Endothelial cell of umbilical vein (primary cell): ENCODE data around the gene CAMKK2. TPM values are rescaled to one million over a fixed set of nuclear protein-coding genes. Genes with fewer than 3 reads are reported as not detected.

Experiments used
- BruUV-seq: library from RNA; stranded (reverse); fragments of 400-500 nt; replicated peaks from 2 replicates; lab custom pipeline; 2021; lab: Mats Ljungman, UMichigan
- CTCF ChIA-PET: fragments of 300-600, 350-600 bp; sonication (Branson Sonifier 250); formaldehyde crosslinking; loops from one replicate; lab custom pipeline; 2021; ENCODE audit warnings: antibody characterized with exemption, inconsistent platforms; lab: Charles Lee
- POLR2A ChIA-PET: fragments of 300-600, 350-600 bp; sonication (Branson Sonifier 250); formaldehyde crosslinking; loops from one replicate; lab custom pipeline; 2021; ENCODE audit warnings: antibody characterized with exemption, inconsistent platforms; lab: Charles Lee
- DNase-seq: peaks from one replicate; pipeline ENCODE4 v3.0.0-alpha.2; 2011; ENCODE audit warnings: low read depth, low spot score
- FAIRE-seq: peaks from 2 replicates; lab custom pipeline; 2011; peaks lifted over from hg19 to GRCh38; lab: Jason Lieb, UNC
- H2AFZ ChIP-seq: 2 replicates; pipeline ENCODE4 v1.6.0; 2012; ENCODE audit warnings: low read depth, low read length, control low read depth, inconsistent platforms
- H3K27ac ChIP-seq: 2 replicates; pipeline ENCODE4 v1.5.1; 2011; ENCODE audit warnings: low read depth, mild to moderate bottlenecking, control low read depth, low read length, moderate library complexity; ENCODE audit not compliant: insufficient read depth
- H3K27me3 ChIP-seq, 2 experiments: 2 replicates each; pipeline versions ENCODE4 v1.6.0 to v1.6.1; 2011; ENCODE audit warnings: low read length in 2 of 2, mixed read lengths in 1 of 2; ENCODE audit not compliant: control insufficient read depth in 2 of 2, insufficient read depth in 2 of 2
- H3K36me3 ChIP-seq, 2 experiments: 2 replicates in 1 of 2; 3 replicates in 1 of 2; pipeline ENCODE4 v1.5.1; 2011; ENCODE audit warnings: low read length in 2 of 2, mild to moderate bottlenecking in 1 of 2, moderate library complexity in 1 of 2; ENCODE audit not compliant: control insufficient read depth in 2 of 2, insufficient read depth in 2 of 2; ENCODE audit errors: extremely low read depth in 1 of 2
- H3K4me1 ChIP-seq: 3 replicates; pipeline ENCODE4 v1.5.1; 2011; ENCODE audit warnings: mild to moderate bottlenecking, low read length; ENCODE audit not compliant: control insufficient read depth, insufficient read depth; ENCODE audit errors: extremely low read depth
- H3K4me2 ChIP-seq: 2 replicates; pipeline ENCODE4 v1.6.1; 2011; ENCODE audit warnings: low read length, control low read depth, mixed read lengths; ENCODE audit not compliant: insufficient read depth
- H3K4me3 ChIP-seq, 3 experiments: fragments of 200-600 bp in 1 of 3; sonication (generic), shearing (Covaris generic) in 1 of 3; replicated peaks in 1 of 3; 2 replicates each; pipeline ENCODE4 v1.5.1; 2011 to 2016; ENCODE audit warnings: control low read depth in 3 of 3, low read length in 3 of 3, mild to moderate bottlenecking in 2 of 3, inconsistent platforms in 1 of 3, low read depth in 1 of 3, moderate library complexity in 1 of 3; ENCODE audit not compliant: insufficient read depth in 1 of 3
- H3K79me2 ChIP-seq: 2 replicates; pipeline ENCODE4 v1.6.0; 2012; ENCODE audit warnings: low read length, inconsistent platforms; ENCODE audit not compliant: control insufficient read depth, insufficient read depth
- H3K9ac ChIP-seq: replicated peaks from 2 replicates; pipeline ENCODE3; 2011; ENCODE audit warnings: low read length, control low read depth; ENCODE audit not compliant: insufficient read depth; ENCODE audit errors: extremely low read depth
- H3K9me1 ChIP-seq: replicated peaks from 3 replicates; pipeline ENCODE4 v1.6.0; 2011; ENCODE audit warnings: mild to moderate bottlenecking, low read length; ENCODE audit not compliant: control insufficient read depth, insufficient read depth; ENCODE audit errors: extremely low read depth
- H3K9me3 ChIP-seq: replicated peaks from 2 replicates; pipeline ENCODE4 v1.5.1; 2012; ENCODE audit warnings: low read length, inconsistent platforms; ENCODE audit not compliant: control insufficient read depth, insufficient read depth
- H4K20me1 ChIP-seq: replicated peaks from 2 replicates; pipeline ENCODE3; 2011; ENCODE audit warnings: mild to moderate bottlenecking, low read length; ENCODE audit not compliant: control insufficient read depth, insufficient read depth; ENCODE audit errors: extremely low read depth
- EZH2 ChIP-seq: IDR thresholded peaks from 2 replicates; pipeline ENCODE4 v1.6.1; 2012; ENCODE audit warnings: borderline replicate concordance, low read depth, mild to moderate bottlenecking, moderate library complexity, low read length, inconsistent platforms; ENCODE audit not compliant: severe bottlenecking
- FOS ChIP-seq: IDR thresholded peaks from 2 replicates; pipeline ENCODE4 v1.6.1; 2011; ENCODE audit warnings: mild to moderate bottlenecking, low read length, moderate library complexity, borderline replicate concordance; ENCODE audit not compliant: insufficient read depth
- GATA2 ChIP-seq: IDR thresholded peaks from 2 replicates; pipeline ENCODE4 v1.7.0; 2011; ENCODE audit warnings: low read depth, mild to moderate bottlenecking, moderate library complexity, mixed read lengths, low read length; ENCODE audit not compliant: insufficient read length, insufficient read depth
- JUN ChIP-seq: IDR thresholded peaks from 2 replicates; pipeline ENCODE4 v1.6.1; 2011; ENCODE audit warnings: borderline replicate concordance, low read depth; ENCODE audit not compliant: insufficient read length, insufficient read depth
- MYC ChIP-seq: IDR thresholded peaks from one replicate; pipeline ENCODE4 v1.6.1; 2011; ENCODE audit warnings: mild to moderate bottlenecking, low read depth, low read length
- POLR2A ChIP-seq: IDR thresholded peaks from 2 replicates; pipeline ENCODE4 v1.6.1; 2012; ENCODE audit warnings: low read depth, mild to moderate bottlenecking, control low read depth, low read length
- POLR2AphosphoS5 ChIP-seq: IDR thresholded peaks from 2 replicates; pipeline ENCODE4 v1.6.1; 2012; ENCODE audit warnings: low read depth, mild to moderate bottlenecking, control low read depth, low read length, moderate library complexity; ENCODE audit not compliant: insufficient read depth
- dilution Hi-C: fragments of 300-500 bp; cut with MboI; formaldehyde crosslinking; loops from one replicate; pipeline ENCODE4 v1.15.0; 2019; ENCODE audit warnings: low sequenced_read_pairs; ENCODE audit not compliant: extremely low pct_ligation_motif_present
- intact Hi-C: fragments of 100-400 bp; cut with micrococcal nuclease; formaldehyde crosslinking; loops from one replicate; pipeline ENCODE4 v1.10.0; 2022
- polyA plus RNA-seq, 4 experiments: library from polyadenylated mRNA; depleted of rRNA in 3 of 4; stranded (reverse) in 3 of 4; unstranded in 1 of 4; fragments of >200 nt; gene quantifications; 2 replicates each; pipeline versions ENCODE4 v1.2.1 to v1.2.3, GENCODE V29; 2011 to 2012; ENCODE audit warnings: missing spikeins in 1 of 4
- total RNA-seq: library from RNA; stranded (reverse); gene quantifications from 2 replicates; pipeline ENCODE4 v1.2.3, GENCODE V29; 2021
- TF ChIP-seq, protein P1 (sequence below), 2 donors: IDR thresholded peaks; 1 replicate in 1 of 2; 2 replicates in 1 of 2; pipeline ENCODE4 v1.5.1; 2011; ENCODE audit warnings: low read length in 2 of 2, mild to moderate bottlenecking in 2 of 2, moderate library complexity in 2 of 2, control low read depth in 1 of 2, inconsistent platforms in 1 of 2, low read depth in 1 of 2; ENCODE audit not compliant: insufficient read depth in 1 of 2; ENCODE audit errors: extremely low read depth in 1 of 2
- TF ChIP-seq, protein P2 (sequence below): IDR thresholded peaks from 2 replicates; pipeline ENCODE4 v1.6.1; 2011; ENCODE audit not compliant: insufficient read depth, insufficient read length

CAMKK2 gene
- total and polyA plus RNA-seq, 2 donors (not counting 3 experiments of a cell fraction or from before 2014, with no cell fraction given) = 32.5 to 45.0 TPM

DNA sequence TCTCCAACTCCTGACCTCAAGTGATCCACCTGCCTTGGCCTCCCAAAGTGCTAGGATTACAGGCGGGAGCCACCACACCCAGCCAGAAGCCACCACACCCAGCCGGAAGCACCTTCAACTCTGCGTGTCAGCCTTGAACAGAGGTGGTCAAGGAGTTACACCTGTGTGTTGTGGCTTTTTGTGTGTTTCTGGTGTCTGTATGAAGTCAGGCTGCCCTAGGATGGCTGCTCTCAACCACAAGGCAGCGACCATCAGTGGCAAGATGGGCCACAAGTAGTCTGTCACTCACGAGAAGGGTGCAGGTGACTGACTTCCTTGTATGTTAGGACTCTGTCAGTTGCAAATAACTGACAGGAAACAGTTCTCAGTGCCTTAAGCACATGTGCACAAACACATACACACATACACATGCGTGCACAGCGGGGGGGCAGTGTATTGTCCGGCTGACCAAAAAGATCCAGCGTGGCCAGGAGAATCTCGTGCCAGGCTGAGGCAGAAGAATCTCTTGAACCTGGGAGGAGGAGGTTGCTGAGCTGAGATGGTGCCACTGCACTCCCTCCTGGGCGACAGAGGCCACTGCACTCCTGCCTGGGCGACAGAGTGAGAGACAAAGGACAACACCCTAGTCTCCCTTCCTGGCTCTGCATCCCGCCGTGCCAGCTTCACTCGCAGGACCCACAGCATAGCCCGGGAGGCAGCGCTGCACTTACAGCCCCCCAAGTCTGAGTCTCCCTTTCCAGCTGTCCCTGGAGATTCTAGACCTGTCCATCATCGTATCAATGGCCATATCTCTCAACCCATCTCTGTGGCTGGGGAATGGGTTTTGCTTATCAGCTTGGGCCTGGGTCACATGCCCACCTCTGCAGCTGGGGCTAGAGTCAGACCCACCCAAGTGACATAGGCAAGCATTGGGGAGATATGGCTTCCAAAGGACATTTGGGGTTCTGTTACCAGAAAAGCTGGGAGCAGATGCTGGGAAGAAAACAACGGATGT lies 72.9 kb downstream of the CAMKK2 start:
- no peaks in the 10 kb centered on the region for H3K27me3 ChIP-seq
- ChIA-PET CTCF (interaction anchor here (1.0 to 2.0 kb wide), 6 partner anchors 34 to 163 kb away, joined by 3 to 16 read pairs (median 4); no protein-coding TSS in a partner anchor), POLR2A (interaction anchor here (0.6 kb wide), 1 partner anchor 215 kb away, joined by 4 read pairs; no protein-coding TSS in a partner anchor)
- no peak overlapping the region for H3K4me3 ChIP-seq
- no peaks in the 10 kb centered on the region for H3K4me1 ChIP-seq
- DNase-seq = no peak
- no peak for FAIRE-seq
- no peaks in the 10 kb centered on the region for H3K79me2 ChIP-seq
- no peak overlapping the region for H3K9ac ChIP-seq
- no peaks in the 10 kb centered on the region for H4K20me1 ChIP-seq
- H2AFZ ChIP-seq = no peak overlapping the region
- peaks cover 0 to 7% of the 10 kb centered on the region in 2 experiments for H3K36me3 ChIP-seq
- intact Hi-C loops = no loop called here
- no TSS peak for BruUV-seq
- H3K9me1 ChIP-seq = no peaks in the 10 kb centered on the region
- no peak overlapping the region for H3K27ac ChIP-seq
- dilution Hi-C loops = no loop called here
- no peaks in the 10 kb centered on the region for H3K9me3 ChIP-seq
- H3K4me2 ChIP-seq = no peak overlapping the region
- no peak for TF ChIP-seq JUN
- TF ChIP-seq, protein P1, sequence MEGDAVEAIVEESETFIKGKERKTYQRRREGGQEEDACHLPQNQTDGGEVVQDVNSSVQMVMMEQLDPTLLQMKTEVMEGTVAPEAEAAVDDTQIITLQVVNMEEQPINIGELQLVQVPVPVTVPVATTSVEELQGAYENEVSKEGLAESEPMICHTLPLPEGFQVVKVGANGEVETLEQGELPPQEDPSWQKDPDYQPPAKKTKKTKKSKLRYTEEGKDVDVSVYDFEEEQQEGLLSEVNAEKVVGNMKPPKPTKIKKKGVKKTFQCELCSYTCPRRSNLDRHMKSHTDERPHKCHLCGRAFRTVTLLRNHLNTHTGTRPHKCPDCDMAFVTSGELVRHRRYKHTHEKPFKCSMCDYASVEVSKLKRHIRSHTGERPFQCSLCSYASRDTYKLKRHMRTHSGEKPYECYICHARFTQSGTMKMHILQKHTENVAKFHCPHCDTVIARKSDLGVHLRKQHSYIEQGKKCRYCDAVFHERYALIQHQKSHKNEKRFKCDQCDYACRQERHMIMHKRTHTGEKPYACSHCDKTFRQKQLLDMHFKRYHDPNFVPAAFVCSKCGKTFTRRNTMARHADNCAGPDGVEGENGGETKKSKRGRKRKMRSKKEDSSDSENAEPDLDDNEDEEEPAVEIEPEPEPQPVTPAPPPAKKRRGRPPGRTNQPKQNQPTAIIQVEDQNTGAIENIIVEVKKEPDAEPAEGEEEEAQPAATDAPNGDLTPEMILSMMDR (IDR thresholded peaks at IDR 0.05; ENCODE audit: extremely low read depth in 1 of 2, insufficient read depth in 1 of 2, low read depth in 1 of 2, low read length in 2 of 2) = no peak
- TF ChIP-seq POLR2AphosphoS5 = no peak
- no peak for TF ChIP-seq EZH2
- TF ChIP-seq MYC = no peak
- no peak for TF ChIP-seq GATA2
- no peak for TF ChIP-seq FOS
- TF ChIP-seq POLR2A = no peak
- TF ChIP-seq, protein P2, sequence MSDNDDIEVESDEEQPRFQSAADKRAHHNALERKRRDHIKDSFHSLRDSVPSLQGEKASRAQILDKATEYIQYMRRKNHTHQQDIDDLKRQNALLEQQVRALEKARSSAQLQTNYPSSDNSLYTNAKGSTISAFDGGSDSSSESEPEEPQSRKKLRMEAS = no peak
